ENCODE results near the gene NLN.

DNA sequence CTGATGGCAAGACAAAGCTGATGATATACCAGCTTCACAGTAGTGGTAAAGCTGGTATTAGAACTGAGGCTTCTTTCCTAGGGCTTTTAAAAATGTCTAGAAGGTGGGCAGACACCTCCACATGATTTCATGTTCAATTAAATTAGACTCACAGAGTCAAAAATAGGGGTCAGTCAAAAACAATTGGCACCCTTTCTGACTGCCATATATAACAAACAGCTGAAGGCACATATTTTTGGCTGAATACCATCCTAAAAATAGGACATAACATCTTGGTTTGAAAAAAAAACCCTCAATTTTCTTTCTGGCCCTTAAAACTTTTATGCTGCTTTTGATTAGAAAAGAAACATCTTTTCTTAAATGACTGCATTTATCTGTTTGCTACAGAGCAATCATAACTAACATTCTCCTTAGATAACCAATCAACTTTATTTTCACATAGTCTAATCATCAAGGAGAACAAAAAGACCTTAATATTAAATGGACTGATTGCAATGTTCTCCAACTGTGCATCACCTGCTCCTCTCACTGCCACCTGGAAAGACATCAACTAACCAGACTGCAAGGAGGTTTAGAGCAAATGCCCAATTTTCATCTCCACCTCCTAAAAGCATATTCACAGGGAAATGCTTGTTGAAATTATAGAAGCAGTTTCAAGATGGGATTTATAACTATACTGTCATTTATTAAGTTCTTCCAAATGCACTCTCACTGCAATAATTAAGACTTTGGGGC lies 3.3 kb upstream of the NLN start:
- TF ChIP-seq ZFX (IDR thresholded peaks at IDR 0.05): no peak
- TF ChIP-seq, protein P1, sequence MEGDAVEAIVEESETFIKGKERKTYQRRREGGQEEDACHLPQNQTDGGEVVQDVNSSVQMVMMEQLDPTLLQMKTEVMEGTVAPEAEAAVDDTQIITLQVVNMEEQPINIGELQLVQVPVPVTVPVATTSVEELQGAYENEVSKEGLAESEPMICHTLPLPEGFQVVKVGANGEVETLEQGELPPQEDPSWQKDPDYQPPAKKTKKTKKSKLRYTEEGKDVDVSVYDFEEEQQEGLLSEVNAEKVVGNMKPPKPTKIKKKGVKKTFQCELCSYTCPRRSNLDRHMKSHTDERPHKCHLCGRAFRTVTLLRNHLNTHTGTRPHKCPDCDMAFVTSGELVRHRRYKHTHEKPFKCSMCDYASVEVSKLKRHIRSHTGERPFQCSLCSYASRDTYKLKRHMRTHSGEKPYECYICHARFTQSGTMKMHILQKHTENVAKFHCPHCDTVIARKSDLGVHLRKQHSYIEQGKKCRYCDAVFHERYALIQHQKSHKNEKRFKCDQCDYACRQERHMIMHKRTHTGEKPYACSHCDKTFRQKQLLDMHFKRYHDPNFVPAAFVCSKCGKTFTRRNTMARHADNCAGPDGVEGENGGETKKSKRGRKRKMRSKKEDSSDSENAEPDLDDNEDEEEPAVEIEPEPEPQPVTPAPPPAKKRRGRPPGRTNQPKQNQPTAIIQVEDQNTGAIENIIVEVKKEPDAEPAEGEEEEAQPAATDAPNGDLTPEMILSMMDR (conservative IDR thresholded peaks at IDR 0.05): no peak
